Measurements from ENCODE around the gene NACAD. TPM values are rescaled to one million over a fixed set of nuclear protein-coding genes. Genes with fewer than 3 reads are reported as not detected.

Gene NACAD
- total RNA-seq, 1 experiment from 2014 or later: 0.90 TPM

DNA sequence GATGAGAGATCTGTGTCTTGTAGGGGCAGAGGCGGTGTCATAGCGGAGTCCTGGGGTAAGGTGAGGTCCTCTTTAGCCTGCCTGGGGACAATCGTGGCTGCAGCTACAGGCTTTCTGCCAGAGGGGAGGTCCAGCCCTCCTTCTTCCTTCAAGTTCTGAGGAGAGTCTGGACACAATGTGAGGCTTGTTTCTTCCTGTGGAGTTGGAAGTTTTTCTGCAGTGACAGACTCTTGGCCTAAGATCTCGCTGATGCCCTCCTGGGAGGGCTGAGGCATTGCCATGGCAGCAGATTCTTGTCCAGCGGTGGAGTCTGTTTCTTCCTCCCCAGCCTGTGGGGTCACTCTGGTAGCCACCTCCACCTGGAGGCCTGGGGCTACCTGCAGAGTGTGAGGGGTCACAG, 4.4 kb downstream of the NACAD start:
- TF ChIP-seq, protein P1, sequence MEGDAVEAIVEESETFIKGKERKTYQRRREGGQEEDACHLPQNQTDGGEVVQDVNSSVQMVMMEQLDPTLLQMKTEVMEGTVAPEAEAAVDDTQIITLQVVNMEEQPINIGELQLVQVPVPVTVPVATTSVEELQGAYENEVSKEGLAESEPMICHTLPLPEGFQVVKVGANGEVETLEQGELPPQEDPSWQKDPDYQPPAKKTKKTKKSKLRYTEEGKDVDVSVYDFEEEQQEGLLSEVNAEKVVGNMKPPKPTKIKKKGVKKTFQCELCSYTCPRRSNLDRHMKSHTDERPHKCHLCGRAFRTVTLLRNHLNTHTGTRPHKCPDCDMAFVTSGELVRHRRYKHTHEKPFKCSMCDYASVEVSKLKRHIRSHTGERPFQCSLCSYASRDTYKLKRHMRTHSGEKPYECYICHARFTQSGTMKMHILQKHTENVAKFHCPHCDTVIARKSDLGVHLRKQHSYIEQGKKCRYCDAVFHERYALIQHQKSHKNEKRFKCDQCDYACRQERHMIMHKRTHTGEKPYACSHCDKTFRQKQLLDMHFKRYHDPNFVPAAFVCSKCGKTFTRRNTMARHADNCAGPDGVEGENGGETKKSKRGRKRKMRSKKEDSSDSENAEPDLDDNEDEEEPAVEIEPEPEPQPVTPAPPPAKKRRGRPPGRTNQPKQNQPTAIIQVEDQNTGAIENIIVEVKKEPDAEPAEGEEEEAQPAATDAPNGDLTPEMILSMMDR (IDR thresholded peaks at IDR 0.05; ENCODE audit: unreplicated experiment): no peak
- CTCF ChIA-PET: no interaction called here
- Mint-ChIP-seq H3K4me3 (ENCODE audit: low read depth, unreplicated experiment) (no peak overlapping the region), H3K36me3 (ENCODE audit: insufficient read depth, unreplicated experiment) (peaks cover 9% of the 10 kb centered on the region), H3K27ac (ENCODE audit: unreplicated experiment) (no peak overlapping the region), H3K27me3 (ENCODE audit: unreplicated experiment) (peaks cover 31% of the 10 kb centered on the region), H3K9me3 (ENCODE audit: low read depth, unreplicated experiment) (no peaks in the 10 kb centered on the region), H3K4me1 (ENCODE audit: low read depth, unreplicated experiment) (peaks cover 6% of the 10 kb centered on the region)
- intact Hi-C loops (cut with micrococcal nuclease; ENCODE audit: unreplicated experiment): no loop called here
- no TSS peak for BruUV-seq (replicated peaks)
- no peak for DNase-seq

DNA sequence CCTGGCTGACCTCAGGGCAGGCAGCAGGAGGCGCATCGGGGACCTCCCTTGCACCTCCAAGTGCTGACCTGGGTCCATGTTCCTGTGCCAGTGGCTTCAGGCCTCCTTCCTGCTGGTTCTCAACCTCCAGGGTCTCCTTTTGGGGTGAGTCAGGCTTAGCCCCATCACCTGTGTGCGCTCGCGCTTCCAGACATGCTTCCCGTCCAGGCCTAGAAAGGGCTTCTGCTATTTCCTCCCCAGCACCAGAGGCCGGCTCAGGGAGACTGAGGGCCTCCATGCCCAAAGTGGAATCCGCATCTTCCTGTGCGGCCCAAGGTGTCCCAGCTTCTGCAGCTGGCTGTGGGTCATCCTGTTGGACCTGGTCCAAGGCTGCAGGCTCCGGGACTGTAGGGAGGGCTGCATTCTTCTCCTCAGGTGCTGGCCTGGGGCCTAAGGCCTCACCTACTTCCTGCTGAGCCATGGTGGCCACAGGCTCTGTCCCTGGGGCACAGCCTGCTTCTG, 5.9 kb downstream of the NACAD start:
- H3K4me3 Mint-ChIP-seq (ENCODE audit: low read depth, unreplicated experiment): no peak overlapping the region
- H3K9me3 Mint-ChIP-seq (ENCODE audit: low read depth, unreplicated experiment): no peaks in the 10 kb centered on the region
- peaks cover 16% of the 10 kb centered on the region for H3K27me3 Mint-ChIP-seq (ENCODE audit: unreplicated experiment)
- H3K27ac Mint-ChIP-seq (ENCODE audit: unreplicated experiment): no peak overlapping the region
- TF ChIP-seq, protein P1 (IDR thresholded peaks at IDR 0.05; ENCODE audit: unreplicated experiment): no peak
- H3K36me3 Mint-ChIP-seq (ENCODE audit: insufficient read depth, unreplicated experiment): peaks cover 12% of the 10 kb centered on the region
- H3K4me1 Mint-ChIP-seq (ENCODE audit: low read depth, unreplicated experiment): peaks cover 6% of the 10 kb centered on the region
- no TSS peak for BruUV-seq (replicated peaks)
- intact Hi-C loops (cut with micrococcal nuclease; ENCODE audit: unreplicated experiment): no loop called here
- CTCF ChIA-PET: no interaction called here
- peak; percentile 49 for DNase-seq

GRCh38 chr7:45082031-45082830, 6.5 kb downstream of the NACAD start:
- peaks cover 12% of the 10 kb centered on the region for H3K36me3 Mint-ChIP-seq (ENCODE audit: insufficient read depth, unreplicated experiment)

DNA sequence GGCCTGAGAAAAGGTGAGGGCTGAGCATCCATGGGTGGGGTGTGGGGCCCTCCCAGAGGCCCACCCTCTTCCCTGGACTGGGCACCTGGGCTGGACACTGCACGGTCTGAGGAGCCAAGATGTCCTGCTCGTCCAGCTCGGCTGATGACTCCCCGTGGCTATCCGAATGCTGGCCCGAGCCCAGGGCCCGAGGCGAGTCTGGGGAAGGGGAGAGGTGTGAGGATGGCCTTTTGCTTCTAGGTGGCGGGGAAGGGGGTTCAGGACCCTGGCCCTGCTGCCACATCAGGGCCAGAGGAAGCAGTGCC, 7.1 kb downstream of the NACAD start:
- peaks cover 12% of the 10 kb centered on the region for H3K36me3 Mint-ChIP-seq (ENCODE audit: insufficient read depth, unreplicated experiment)
- intact Hi-C loops (cut with micrococcal nuclease; ENCODE audit: unreplicated experiment): no loop called here
- no peak overlapping the region for H3K27ac Mint-ChIP-seq (ENCODE audit: unreplicated experiment)
- H3K4me1 Mint-ChIP-seq (ENCODE audit: low read depth, unreplicated experiment): peaks cover 6% of the 10 kb centered on the region
- BruUV-seq (replicated peaks): no TSS peak
- H3K4me3 Mint-ChIP-seq (ENCODE audit: low read depth, unreplicated experiment): no peak overlapping the region
- no peaks in the 10 kb centered on the region for H3K9me3 Mint-ChIP-seq (ENCODE audit: low read depth, unreplicated experiment)
- DNase-seq: no peak
- peaks cover 4% of the 10 kb centered on the region for H3K27me3 Mint-ChIP-seq (ENCODE audit: unreplicated experiment)
- CTCF ChIA-PET: interaction anchor here (0.5 kb wide), 1 partner anchor 62 kb away, joined by 3 read pairs; no protein-coding TSS in a partner anchor
- TF ChIP-seq, protein P1 (IDR thresholded peaks at IDR 0.05; ENCODE audit: unreplicated experiment): no peak

More at GRCh38 chr7:45082031-45082830, 6.5 kb downstream of the NACAD start:
- CTCF ChIA-PET: interaction anchor here (0.5 kb wide), 1 partner anchor 61 kb away, joined by 3 read pairs; no protein-coding TSS in a partner anchor
- DNase-seq: no peak
- intact Hi-C loops (cut with micrococcal nuclease; ENCODE audit: unreplicated experiment): no loop called here
- Mint-ChIP-seq H3K9me3 (ENCODE audit: low read depth, unreplicated experiment) (no peaks in the 10 kb centered on the region), H3K27ac (ENCODE audit: unreplicated experiment) (no peak overlapping the region), H3K27me3 (ENCODE audit: unreplicated experiment) (peaks cover 10% of the 10 kb centered on the region), H3K4me3 (ENCODE audit: low read depth, unreplicated experiment) (no peak overlapping the region), H3K4me1 (ENCODE audit: low read depth, unreplicated experiment) (peaks cover 6% of the 10 kb centered on the region)
- TF ChIP-seq, protein P1 (IDR thresholded peaks at IDR 0.05; ENCODE audit: unreplicated experiment): no peak
- BruUV-seq (replicated peaks): no TSS peak
